Endothelial cell of umbilical vein (primary cell): ENCODE measurements around the gene VIPR2. TPM values are rescaled to one million over a fixed set of nuclear protein-coding genes. Genes with fewer than 3 reads are reported as not detected.

Experiments used
- BruUV-seq: library from RNA; stranded (reverse); fragments of 400-500 nt; replicated peaks from 2 replicates; lab custom pipeline; 2021; lab: Mats Ljungman, UMichigan
- CTCF ChIA-PET: fragments of 300-600, 350-600 bp; sonication (Branson Sonifier 250); formaldehyde crosslinking; loops from one replicate; lab custom pipeline; 2021; ENCODE audit warnings: antibody characterized with exemption, inconsistent platforms; lab: Charles Lee
- POLR2A ChIA-PET: fragments of 300-600, 350-600 bp; sonication (Branson Sonifier 250); formaldehyde crosslinking; loops from one replicate; lab custom pipeline; 2021; ENCODE audit warnings: antibody characterized with exemption, inconsistent platforms; lab: Charles Lee
- DNase-seq: peaks from one replicate; pipeline ENCODE4 v3.0.0-alpha.2; 2011; ENCODE audit warnings: low read depth, low spot score
- FAIRE-seq: peaks from 2 replicates; lab custom pipeline; 2011; peaks lifted over from hg19 to GRCh38; lab: Jason Lieb, UNC
- H2AFZ ChIP-seq: 2 replicates; pipeline ENCODE4 v1.6.0; 2012; ENCODE audit warnings: low read depth, low read length, control low read depth, inconsistent platforms
- H3K27ac ChIP-seq: 2 replicates; pipeline ENCODE4 v1.5.1; 2011; ENCODE audit warnings: low read depth, mild to moderate bottlenecking, control low read depth, low read length, moderate library complexity; ENCODE audit not compliant: insufficient read depth
- H3K27me3 ChIP-seq, 2 experiments: 2 replicates each; pipeline versions ENCODE4 v1.6.0 to v1.6.1; 2011; ENCODE audit warnings: low read length in 2 of 2, mixed read lengths in 1 of 2; ENCODE audit not compliant: control insufficient read depth in 2 of 2, insufficient read depth in 2 of 2
- H3K36me3 ChIP-seq, 2 experiments: 2 replicates in 1 of 2; 3 replicates in 1 of 2; pipeline ENCODE4 v1.5.1; 2011; ENCODE audit warnings: low read length in 2 of 2, mild to moderate bottlenecking in 1 of 2, moderate library complexity in 1 of 2; ENCODE audit not compliant: control insufficient read depth in 2 of 2, insufficient read depth in 2 of 2; ENCODE audit errors: extremely low read depth in 1 of 2
- H3K4me1 ChIP-seq: 3 replicates; pipeline ENCODE4 v1.5.1; 2011; ENCODE audit warnings: mild to moderate bottlenecking, low read length; ENCODE audit not compliant: control insufficient read depth, insufficient read depth; ENCODE audit errors: extremely low read depth
- H3K4me2 ChIP-seq: 2 replicates; pipeline ENCODE4 v1.6.1; 2011; ENCODE audit warnings: low read length, control low read depth, mixed read lengths; ENCODE audit not compliant: insufficient read depth
- H3K4me3 ChIP-seq, 3 experiments: fragments of 200-600 bp in 1 of 3; sonication (generic), shearing (Covaris generic) in 1 of 3; replicated peaks in 1 of 3; 2 replicates each; pipeline ENCODE4 v1.5.1; 2011 to 2016; ENCODE audit warnings: control low read depth in 3 of 3, low read length in 3 of 3, mild to moderate bottlenecking in 2 of 3, inconsistent platforms in 1 of 3, low read depth in 1 of 3, moderate library complexity in 1 of 3; ENCODE audit not compliant: insufficient read depth in 1 of 3
- H3K79me2 ChIP-seq: 2 replicates; pipeline ENCODE4 v1.6.0; 2012; ENCODE audit warnings: low read length, inconsistent platforms; ENCODE audit not compliant: control insufficient read depth, insufficient read depth
- H3K9ac ChIP-seq: replicated peaks from 2 replicates; pipeline ENCODE3; 2011; ENCODE audit warnings: low read length, control low read depth; ENCODE audit not compliant: insufficient read depth; ENCODE audit errors: extremely low read depth
- H3K9me1 ChIP-seq: replicated peaks from 3 replicates; pipeline ENCODE4 v1.6.0; 2011; ENCODE audit warnings: mild to moderate bottlenecking, low read length; ENCODE audit not compliant: control insufficient read depth, insufficient read depth; ENCODE audit errors: extremely low read depth
- H3K9me3 ChIP-seq: replicated peaks from 2 replicates; pipeline ENCODE4 v1.5.1; 2012; ENCODE audit warnings: low read length, inconsistent platforms; ENCODE audit not compliant: control insufficient read depth, insufficient read depth
- H4K20me1 ChIP-seq: replicated peaks from 2 replicates; pipeline ENCODE3; 2011; ENCODE audit warnings: mild to moderate bottlenecking, low read length; ENCODE audit not compliant: control insufficient read depth, insufficient read depth; ENCODE audit errors: extremely low read depth
- CTCF ChIP-seq, 2 donors: IDR thresholded peaks; 1 replicate in 1 of 2; 2 replicates in 1 of 2; pipeline ENCODE4 v1.5.1; 2011; ENCODE audit warnings: low read length in 2 of 2, mild to moderate bottlenecking in 2 of 2, moderate library complexity in 2 of 2, control low read depth in 1 of 2, inconsistent platforms in 1 of 2, low read depth in 1 of 2; ENCODE audit not compliant: insufficient read depth in 1 of 2; ENCODE audit errors: extremely low read depth in 1 of 2
- EZH2 ChIP-seq: IDR thresholded peaks from 2 replicates; pipeline ENCODE4 v1.6.1; 2012; ENCODE audit warnings: borderline replicate concordance, low read depth, mild to moderate bottlenecking, moderate library complexity, low read length, inconsistent platforms; ENCODE audit not compliant: severe bottlenecking
- JUN ChIP-seq: IDR thresholded peaks from 2 replicates; pipeline ENCODE4 v1.6.1; 2011; ENCODE audit warnings: borderline replicate concordance, low read depth; ENCODE audit not compliant: insufficient read length, insufficient read depth
- MYC ChIP-seq: IDR thresholded peaks from one replicate; pipeline ENCODE4 v1.6.1; 2011; ENCODE audit warnings: mild to moderate bottlenecking, low read depth, low read length
- POLR2AphosphoS5 ChIP-seq: IDR thresholded peaks from 2 replicates; pipeline ENCODE4 v1.6.1; 2012; ENCODE audit warnings: low read depth, mild to moderate bottlenecking, control low read depth, low read length, moderate library complexity; ENCODE audit not compliant: insufficient read depth
- dilution Hi-C: fragments of 300-500 bp; cut with MboI; formaldehyde crosslinking; loops from one replicate; pipeline ENCODE4 v1.15.0; 2019; ENCODE audit warnings: low sequenced_read_pairs; ENCODE audit not compliant: extremely low pct_ligation_motif_present
- intact Hi-C: fragments of 100-400 bp; cut with micrococcal nuclease; formaldehyde crosslinking; loops from one replicate; pipeline ENCODE4 v1.10.0; 2022
- polyA plus RNA-seq, 4 experiments: library from polyadenylated mRNA; depleted of rRNA in 3 of 4; stranded (reverse) in 3 of 4; unstranded in 1 of 4; fragments of >200 nt; gene quantifications; 2 replicates each; pipeline versions ENCODE4 v1.2.1 to v1.2.3, GENCODE V29; 2011 to 2012; ENCODE audit warnings: missing spikeins in 1 of 4
- total RNA-seq: library from RNA; stranded (reverse); gene quantifications from 2 replicates; pipeline ENCODE4 v1.2.3, GENCODE V29; 2021

The VIPR2 gene
- total and polyA plus RNA-seq, 2 donors (not counting 3 experiments of a cell fraction or from before 2014, with no cell fraction given): not detected

- no peak overlapping the region for H3K9ac ChIP-seq
- TF ChIP-seq CTCF (IDR thresholded peaks at IDR 0.05; ENCODE audit: extremely low read depth in 1 of 2, insufficient read depth in 1 of 2, low read depth in 1 of 2, low read length in 2 of 2) (no peak), POLR2AphosphoS5 (no peak), JUN (no peak), EZH2 (no peak)
- H3K4me3 ChIP-seq: no peak overlapping the region
- ChIA-PET POLR2A (no interaction called here), CTCF (no interaction called here)
- H3K4me2 ChIP-seq: no peak overlapping the region
- no peak for FAIRE-seq
- no TSS peak for BruUV-seq
- no peaks in the 10 kb centered on the region for H3K4me1 ChIP-seq
- no peaks in the 10 kb centered on the region for H4K20me1 ChIP-seq
- no peak overlapping the region for H2AFZ ChIP-seq
- H3K9me3 ChIP-seq: no peaks in the 10 kb centered on the region
- no peaks in the 10 kb centered on the region for H3K9me1 ChIP-seq
- dilution Hi-C loops (no loop called here), intact Hi-C loops (no loop called here)
- H3K79me2 ChIP-seq: no peaks in the 10 kb centered on the region
- no peaks in the 10 kb centered on the region for H3K36me3 ChIP-seq
- H3K27ac ChIP-seq: no peak overlapping the region
- DNase-seq: no peak
- no peaks in the 10 kb centered on the region for H3K27me3 ChIP-seq
Measured at GRCh38 chr7:159108941-159109652, 35.6 kb downstream of the VIPR2 start.

DNA sequence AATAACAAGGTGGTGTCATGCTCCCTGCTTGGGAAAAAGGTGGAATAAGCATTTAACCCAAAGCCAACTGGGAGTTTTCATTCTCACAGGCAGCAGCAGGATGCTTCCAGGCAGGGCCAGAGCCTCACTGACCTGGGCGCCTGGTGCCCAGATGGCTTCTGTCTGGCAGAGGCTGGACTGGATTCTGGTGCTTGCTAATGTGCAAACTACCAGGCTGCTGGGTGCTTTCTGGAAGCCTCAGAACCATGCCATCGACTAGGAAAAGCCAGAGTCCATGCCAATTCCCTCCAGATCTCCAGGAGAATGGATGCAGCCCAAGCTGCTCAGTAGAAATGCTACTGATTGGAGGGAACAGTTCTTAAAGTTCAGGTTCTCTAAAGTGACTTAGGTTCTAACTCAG lies 36.2 kb downstream of the VIPR2 start:
- Histone ChIP-seq H3K27me3 (no peaks in the 10 kb centered on the region), H3K36me3 (no peaks in the 10 kb centered on the region), H3K79me2 (no peaks in the 10 kb centered on the region), H3K9me3 (no peaks in the 10 kb centered on the region), H4K20me1 (no peaks in the 10 kb centered on the region), H3K9ac (no peak overlapping the region), H3K4me1 (no peaks in the 10 kb centered on the region), H2AFZ (no peak overlapping the region), H3K4me2 (no peak overlapping the region), H3K27ac (no peak overlapping the region), H3K9me1 (no peaks in the 10 kb centered on the region), H3K4me3 (no peak overlapping the region)
- intact Hi-C loops (no loop called here), dilution Hi-C loops (no loop called here)
- DNase-seq (no peak), FAIRE-seq (no peak)
- no TSS peak for BruUV-seq
- ChIA-PET POLR2A (no interaction called here), CTCF (no interaction called here)
- TF ChIP-seq MYC (no peak), CTCF (IDR thresholded peaks at IDR 0.05; ENCODE audit: extremely low read depth in 1 of 2, insufficient read depth in 1 of 2, low read depth in 1 of 2, low read length in 2 of 2) (no peak), EZH2 (no peak), JUN (no peak)
